Activated CD8-positive, alpha-beta memory T cell treated with anti-CD3 and anti-CD28 coated beads for 1 hour (primary cell): Measurements from ENCODE around the gene TSC22D1.
"Not testable (repeated sequence)": the region's sequence is repeated elsewhere in the genome, so short reads cannot be mapped to it uniquely, and the experiment has no call there.

ENCODE experiments used
- DNase-seq, 2 donors: peaks; one replicate each; pipeline ENCODE4 v3.0.0-alpha.2; 2020; ENCODE audit warnings: low read depth in 1 of 2; ENCODE audit errors: extremely low read depth in 1 of 2

TSC22D1 gene

DNA sequence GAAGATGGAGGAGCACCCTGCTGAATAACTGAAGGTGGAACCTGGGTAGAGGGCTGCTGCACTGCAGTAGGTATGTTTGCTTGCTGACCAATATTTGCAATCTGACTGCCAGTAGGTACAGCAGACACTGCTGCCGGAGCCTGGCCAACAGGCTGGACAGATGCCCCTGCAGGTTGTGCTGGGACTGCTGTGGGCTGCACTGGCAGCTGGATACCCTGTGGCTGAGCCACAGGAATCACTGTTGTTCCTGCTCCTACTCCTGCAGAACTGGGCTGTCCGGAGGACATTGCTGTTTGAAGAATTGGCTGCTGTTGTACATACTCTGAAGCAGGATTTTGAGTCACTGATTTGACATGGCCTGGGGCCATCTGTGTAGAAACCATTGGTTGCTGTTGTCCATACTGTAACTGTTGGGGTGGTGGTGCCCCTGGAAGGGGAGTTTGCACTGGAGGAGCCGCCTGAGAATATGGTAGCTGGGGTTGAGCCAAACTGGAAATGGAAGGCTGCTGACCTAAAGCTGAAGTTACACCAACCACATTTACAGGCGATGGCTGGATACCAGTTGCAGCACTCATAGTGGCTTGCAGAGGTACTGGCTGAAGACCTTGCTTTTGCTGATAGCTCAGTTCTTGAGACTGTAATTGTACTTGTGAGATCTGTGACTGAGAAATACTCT lies 2.2 kb downstream of the TSC22D1 start:
- no peak for DNase-seq

DNA sequence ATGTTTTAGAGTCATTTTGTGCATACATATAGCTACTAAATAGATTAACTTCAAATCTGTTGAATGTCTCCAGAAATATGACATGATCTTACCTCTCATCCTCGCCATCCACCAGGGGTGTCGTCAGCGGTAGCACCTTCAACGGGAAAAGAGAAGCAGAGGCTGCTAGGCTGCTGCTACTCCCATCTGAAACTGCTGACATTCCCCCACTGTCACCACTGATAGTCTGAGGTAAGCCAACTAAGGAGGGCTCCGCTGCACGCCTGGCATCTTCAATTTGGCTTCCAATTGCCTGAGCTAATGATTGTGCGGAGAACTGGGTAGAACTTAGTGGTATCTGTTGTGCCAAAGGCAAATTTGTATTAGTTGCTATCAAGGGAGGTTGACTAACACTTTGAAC lies 3.1 kb downstream of the TSC22D1 start:
- no peak for DNase-seq

DNA sequence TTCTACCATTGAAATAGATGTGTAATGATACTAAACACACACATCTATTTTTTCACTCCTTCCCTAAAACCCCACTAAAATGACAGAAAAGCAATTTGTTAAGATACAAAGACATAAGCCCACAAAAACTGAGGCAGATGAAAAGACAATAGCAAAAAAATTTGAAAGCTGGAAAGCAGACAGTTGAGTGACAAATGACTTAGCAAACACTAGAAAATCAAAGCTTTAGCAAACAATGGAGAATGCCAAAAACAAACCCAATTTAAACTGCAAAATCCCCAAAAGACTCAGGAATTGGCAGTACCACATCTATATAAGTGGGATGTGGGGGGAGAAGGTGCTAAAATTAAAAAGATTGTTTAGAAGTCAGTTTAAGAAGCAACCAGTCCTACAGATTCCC lies 9.5 kb downstream of the TSC22D1 start:
- DNase-seq, result no peak

GRCh38 chr13:44565881-44566280 lies 10.2 kb downstream of the TSC22D1 start:
- no peak for DNase-seq

- DNase-seq, result no peak
Observed at GRCh38 chr13:44564936-44565335, 11.2 kb downstream of the TSC22D1 start.

GRCh38 chr13:44562853-44563252 lies 13.3 kb downstream of the TSC22D1 start:
- not testable (repeated sequence) for DNase-seq

DNA sequence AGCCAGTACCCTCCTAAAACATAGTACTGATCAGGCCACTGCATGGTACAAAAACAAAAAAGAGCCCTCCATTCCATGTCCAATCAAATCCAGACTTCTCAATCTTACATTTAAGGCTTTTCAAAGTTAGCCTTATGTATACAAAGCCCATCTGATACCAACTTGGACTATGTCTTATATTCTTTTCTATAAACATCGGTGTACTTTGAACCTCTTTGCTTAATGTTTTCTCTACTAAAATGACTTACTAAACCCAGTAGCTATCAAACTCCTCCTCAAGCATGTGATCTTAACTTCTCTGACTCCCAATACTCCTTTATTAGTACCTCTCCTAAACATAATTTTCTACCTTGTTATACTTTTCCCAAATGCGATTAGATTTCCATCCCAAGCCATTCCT lies 14.8 kb downstream of the TSC22D1 start:
- no peak for DNase-seq

- no peak for DNase-seq
Observed at GRCh38 chr13:44557986-44558385, 18.1 kb downstream of the TSC22D1 start.

DNA sequence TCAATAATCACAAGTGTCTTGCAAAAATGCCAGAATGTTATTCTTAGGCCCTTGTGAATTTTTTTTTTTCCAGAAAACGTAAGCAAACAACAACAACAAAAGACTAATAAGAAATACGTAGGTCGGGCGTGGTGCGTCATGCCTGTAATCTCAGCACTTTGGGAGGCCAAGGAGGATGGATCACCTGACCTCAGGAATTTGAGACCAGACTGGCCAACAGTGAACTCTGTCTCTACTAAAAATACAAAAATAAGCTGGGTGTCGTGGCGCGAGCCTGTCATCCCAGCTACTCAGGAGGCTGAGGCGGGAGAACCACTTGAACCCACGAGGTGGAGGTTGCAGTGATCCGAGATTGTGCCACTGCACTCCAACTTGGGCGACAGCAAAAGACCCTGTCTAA lies 20.9 kb downstream of the TSC22D1 start:
- no peak for DNase-seq

- no peak for DNase-seq
Observed at GRCh38 chr13:44549476-44549875, 26.7 kb downstream of the TSC22D1 start.

GRCh38 chr13:44546164-44546563 lies 30.0 kb downstream of the TSC22D1 start:
- no peak for DNase-seq

- no peak for DNase-seq
Observed at GRCh38 chr13:44543369-44543768, 32.8 kb downstream of the TSC22D1 start.

DNA sequence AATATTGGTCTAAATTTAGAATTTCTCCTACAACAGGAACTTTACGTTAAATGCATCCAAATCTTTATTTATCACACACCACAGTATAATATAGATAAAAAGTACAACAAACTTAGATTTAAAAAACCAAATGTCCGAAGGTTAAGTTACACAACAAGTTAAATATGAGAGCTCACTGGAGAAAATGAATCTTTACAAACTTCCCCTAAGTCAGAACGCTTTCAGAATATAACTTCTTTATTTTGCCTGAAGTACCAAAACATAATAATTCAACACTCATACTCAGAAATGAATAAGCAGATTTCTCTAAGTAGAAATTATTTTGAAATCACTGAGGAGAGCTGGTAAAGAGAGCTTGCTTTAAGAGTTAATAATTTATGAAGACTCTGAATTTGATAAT lies 33.8 kb downstream of the TSC22D1 start:
- no peak for DNase-seq

GRCh38 chr13:44541601-44542000 lies 34.5 kb downstream of the TSC22D1 start:
- DNase-seq, result no peak

- no peak for DNase-seq
Observed at GRCh38 chr13:44540761-44541434, 35.2 kb downstream of the TSC22D1 start.

DNA sequence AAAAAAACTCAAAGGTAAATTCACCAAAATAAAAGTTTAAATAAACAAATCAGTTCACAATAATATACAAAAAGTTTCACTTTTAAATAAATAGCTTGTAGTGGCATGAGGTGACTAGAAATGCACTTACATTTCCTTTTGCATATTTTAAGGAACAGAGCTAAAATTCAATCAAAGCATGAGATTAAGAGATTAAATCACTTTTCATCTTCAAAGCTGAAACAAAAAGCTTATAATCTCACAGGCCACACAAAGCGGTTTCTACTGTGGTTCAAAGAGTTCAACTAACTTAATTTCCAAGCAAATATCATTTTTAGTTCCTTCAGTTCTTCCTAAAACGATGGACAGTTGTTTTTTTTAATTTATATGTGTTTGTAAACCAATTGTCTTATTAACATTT lies 38.9 kb downstream of the TSC22D1 start:
- DNase-seq, result no peak

DNA sequence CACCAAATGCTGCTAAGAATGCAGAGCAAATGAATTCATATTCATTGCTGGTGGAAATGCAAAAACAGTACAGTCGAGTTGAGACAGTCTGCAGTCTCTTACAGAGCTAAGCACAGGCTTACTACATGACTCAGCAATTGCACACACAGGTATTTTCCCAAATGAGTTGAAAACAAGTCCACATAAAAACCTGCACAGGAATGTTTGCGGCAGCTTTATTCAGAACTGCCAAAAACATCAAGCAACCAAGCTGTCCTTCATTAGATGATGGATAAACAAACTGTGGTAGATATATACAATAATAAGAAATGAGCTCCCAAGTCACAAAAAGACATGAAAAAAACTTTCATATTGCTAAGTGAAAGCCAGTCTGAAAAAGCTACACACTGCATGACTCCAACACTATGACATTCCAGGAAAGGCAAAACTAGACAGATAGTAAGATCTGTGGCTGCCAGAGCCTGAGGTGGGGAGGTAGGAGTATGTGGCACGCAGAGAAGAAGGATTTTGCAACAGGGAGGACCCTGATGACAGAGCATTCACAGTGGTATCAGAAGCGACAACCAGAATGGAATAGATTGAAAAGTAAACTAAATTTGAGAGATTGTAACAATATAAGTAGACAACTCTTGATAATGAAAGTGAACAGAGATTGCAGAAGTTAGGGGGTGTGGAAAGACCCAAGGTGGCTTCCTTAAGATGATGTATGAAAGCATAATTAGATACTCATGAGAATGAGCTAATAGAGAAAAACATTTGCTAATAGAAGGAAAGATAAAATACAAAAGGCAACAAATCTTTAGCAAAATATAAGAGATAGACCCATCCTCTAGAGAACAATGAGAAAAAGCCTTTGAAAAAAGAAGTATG lies 52.7 kb downstream of the TSC22D1 start:
- DNase-seq, result no peak

DNA sequence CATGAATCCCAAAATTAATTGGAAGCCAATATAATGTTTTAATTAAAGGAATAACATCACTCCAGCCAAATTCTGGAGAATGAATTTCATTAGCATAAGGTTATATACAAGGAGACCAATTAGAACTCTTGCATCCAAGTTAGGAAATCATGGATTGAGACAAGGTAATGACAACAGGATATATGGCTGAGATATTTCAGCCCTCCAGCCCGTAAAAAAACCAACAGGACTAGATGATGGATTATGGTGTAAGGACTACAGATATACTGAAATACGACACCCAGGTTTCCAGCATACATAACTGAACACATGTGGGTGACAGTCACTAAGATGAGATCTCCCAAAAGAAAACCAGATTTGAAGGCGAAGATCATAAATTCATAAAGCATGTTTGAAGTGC lies 56.5 kb downstream of the TSC22D1 start:
- DNase-seq, result no peak

DNA sequence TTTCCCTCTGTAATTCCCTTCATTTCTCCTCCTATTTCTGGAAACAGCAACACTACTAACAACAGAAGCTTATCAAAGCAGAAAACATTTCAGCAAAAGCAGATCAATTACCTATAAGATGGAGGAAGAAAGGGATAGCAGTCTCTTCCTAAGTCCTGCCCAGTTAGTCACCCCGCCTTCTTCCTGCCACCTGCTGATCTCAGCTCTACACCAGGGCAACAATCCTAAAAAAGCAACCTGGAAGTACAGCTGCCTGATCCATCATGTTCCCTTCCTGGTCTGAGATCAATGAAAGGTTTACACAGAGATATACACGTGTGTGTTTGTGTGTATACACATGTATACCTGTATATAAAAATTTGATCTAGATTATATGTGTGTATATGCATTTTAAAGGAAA lies 59.4 kb downstream of the TSC22D1 start:
- DNase-seq, result no peak

DNA sequence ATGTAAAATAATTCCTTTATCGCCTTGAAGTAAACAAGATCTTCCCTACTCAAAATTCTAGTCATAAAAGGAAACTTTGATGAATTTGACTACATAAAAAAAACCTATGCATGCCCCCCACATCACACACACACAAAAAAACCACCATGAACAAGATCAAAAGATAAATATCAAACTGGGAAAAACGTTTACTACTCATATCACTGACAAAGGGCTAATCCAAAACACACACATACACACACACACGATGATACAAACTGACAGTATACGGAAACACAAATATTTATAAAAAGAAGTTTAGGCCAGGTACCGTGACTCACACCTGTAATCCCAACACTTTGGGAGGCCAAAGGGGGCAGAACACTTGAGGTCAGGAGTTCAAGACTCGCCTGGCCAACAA lies 61.9 kb downstream of the TSC22D1 start:
- no peak for DNase-seq

DNA sequence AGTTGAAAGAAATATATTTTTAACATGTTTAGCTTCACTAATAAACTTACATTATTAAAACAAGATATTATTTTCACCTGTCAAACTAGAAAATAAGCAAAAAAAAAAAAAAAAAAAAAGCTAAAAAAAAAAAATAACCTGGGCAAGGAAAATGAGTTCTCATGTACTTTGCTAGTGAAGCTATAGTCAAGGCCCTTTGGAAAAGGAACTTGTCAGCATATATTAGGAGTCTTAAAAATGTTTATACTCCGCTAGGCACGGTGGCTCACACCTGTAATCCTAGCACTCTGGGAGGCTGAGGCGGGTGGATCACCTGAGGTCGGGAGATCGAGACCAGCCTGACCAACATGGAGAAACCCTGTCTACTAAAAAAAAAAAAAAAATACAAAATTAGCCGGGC lies 66.3 kb downstream of the TSC22D1 start:
- not testable (repeated sequence) for DNase-seq

GRCh38 chr13:44508562-44509077 lies 67.5 kb downstream of the TSC22D1 start:
- no peak for DNase-seq
